HG02642 (cell line): ENCODE results near the gene CGB1.

Experiments
- ATAC-seq: cut with Tn5 transposase; IDR thresholded peaks from one replicate; pipeline ENCODE4 v1.9.1; 2021; ENCODE audit warnings: mild to moderate bottlenecking; ENCODE audit not compliant: unreplicated experiment, poor library complexity

CGB1 gene

GRCh38 chr19:49004133-49004532 is 32.6 kb downstream of the CGB1 start:
- no peak for ATAC-seq

GRCh38 chr19:48999481-49000325 is 37.0 kb downstream of the CGB1 start:
- no peak for ATAC-seq

DNA sequence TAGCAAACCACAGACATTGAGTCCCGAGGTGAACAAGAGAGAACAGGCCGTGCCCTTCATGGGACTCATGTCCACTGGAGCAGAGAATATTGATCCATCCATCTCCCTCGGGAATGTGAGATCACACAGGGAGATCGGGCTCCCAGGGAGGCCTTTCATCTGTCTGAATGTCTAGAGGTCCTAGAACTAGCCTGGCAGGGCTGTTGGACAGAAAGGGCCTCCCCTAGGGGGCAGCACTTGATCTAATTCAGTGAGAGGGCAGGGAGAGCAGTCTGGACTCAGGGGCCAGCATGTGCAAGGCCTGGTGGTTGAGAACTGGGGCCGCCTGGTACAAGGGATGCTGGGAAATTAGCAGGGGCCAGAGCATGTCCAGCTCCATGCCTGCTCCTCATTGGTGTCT is 38.7 kb downstream of the CGB1 start:
- ATAC-seq, result no peak

- no peak for ATAC-seq
These were observed 42.7 kb downstream of the CGB1 start for GRCh38 chr19:48994035-48994386.

DNA sequence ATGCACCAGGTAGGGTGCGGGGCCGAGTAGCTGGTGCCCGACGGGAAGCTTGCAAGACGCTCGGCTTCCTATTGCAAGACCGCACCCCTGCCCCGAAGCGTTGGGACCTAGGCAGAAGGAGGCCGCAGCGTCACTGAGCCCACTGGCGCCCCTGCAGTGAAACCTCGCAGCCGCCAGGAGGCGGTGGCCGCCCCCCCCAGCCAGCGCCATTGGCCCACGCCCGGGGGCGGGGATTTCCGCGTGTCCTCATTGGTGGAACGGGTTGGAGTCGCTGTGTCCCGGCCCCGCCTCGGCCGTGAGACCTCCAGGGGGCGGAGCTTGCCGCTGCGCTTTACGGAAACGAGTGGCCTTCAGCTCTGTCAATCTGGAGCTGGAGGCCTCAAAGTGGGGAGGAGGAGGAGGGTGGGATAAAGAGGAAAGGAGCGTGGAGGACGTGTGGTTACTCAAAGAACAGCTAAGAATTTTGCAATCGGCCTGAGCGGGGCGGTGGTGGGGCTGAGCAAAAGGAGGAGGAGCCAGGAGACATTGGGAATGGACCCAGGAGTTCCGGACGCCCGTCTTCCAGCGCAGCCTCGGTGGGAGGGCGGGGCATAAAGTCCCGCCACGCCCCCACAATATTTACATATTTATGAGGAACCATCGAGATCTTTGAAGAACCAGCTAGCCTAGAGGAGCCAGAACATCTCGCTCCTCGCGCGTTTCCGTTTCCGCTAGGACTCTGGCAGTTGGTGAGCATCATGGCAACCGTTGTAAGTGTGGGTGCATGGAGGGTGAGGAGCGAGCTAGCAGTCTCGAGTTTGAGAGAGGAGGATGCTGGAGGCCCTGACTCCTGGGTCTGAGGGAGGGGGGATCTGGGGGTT is 43.3 kb downstream of the CGB1 start, which contains the start of the genes GYS1 and RUVBL2:
GYS1 (minus strand) TSS at position 135 of the 860 bp plus-strand sequence. CDS start 197 bp downstream, outside the sequence.
RUVBL2 (plus strand) TSS at position 713 of the 860 bp plus-strand sequence; CDS start at position 738, 25 bp downstream.
- ATAC-seq, result peak; percentile 88

- no peak for ATAC-seq
These were observed 44.0 kb downstream of the CGB1 start for GRCh38 chr19:48992581-48993174.

DNA sequence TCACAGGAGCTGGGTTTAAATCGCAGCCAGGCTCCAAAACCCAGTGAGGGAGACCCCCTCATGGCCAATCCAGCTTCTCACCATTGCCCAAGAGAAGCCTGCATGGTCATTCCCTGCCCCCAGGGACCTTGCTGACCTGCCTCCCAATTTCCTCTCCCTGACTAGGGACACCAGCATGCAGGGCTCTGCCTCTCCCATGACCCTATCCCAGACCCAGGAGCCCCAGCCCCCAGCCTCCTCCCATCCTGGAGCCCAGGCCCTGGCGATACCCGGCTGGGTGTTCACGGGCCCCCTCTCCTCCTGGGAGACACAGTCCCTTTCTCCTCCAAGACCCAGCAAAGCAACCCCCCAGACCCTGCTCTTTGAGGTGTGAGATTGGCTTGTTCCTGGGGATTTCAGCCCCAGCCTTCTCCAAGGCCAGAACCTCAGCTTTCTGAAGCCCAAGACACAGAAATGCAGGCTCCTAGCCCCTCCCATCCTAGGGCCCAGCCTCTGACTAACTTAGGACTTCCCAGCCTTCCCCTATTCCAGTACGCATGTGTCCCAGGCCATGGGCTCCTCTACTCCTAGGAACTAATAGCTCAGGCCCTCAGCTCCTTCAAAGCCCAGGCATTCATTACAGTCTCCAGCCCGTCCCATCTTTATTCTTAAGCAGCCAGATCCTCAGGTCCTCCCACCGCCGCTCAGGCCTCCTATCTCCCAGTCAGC is 44.7 kb downstream of the CGB1 start:
- ATAC-seq, result no peak

GRCh38 chr19:48991011-48991609 is 45.6 kb downstream of the CGB1 start:
- ATAC-seq, result no peak

DNA sequence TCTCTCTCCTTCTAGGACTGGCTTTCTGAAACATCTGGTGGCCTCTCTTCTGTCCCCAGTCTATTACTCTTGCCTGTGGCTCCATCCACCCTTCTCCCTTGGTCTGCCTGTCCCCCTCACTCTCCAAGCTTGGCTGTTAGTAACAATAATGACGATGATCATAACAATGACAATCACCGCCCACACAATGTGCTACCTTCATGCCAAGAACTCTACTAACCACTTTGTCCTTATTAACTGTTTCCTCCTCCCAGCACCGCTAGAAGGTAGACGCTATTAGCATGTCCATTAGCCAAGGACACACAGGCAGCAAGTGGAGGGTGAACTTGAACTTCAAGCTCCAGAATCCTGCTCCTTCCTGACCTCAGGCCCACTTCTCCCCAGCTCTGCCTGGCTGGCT is 46.3 kb downstream of the CGB1 start:
- ATAC-seq, result no peak

DNA sequence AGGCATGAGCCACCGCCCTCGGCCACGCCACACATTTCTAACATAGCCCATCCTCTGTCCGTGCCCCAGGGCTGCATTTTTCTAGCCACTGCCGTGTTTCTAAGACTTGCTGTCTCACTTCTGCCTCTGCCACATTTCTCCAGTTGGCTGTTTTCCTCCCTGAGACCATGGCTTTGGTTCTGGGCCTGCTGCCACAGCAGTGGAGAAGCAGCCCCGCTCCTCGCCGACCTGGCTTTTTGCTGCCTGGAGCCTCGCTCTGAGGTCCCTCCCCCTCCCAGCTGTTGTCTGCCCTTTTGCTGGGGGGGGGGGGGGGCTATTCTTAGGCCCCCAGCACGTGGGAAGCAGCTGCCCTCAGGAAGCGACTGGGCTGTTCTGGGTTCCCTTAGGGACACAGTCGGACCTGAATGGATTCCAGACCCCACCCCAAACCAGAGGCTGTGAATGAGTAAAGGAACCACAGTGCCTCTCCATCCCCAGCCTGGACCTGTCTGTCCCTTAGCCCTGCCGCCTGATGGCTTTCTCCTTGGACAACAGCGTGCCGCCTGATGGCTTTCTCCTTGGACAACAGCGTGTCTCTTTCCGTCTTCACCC is 46.9 kb downstream of the CGB1 start:
- ATAC-seq, result no peak

GRCh38 chr19:48988860-48989259 is 47.8 kb downstream of the CGB1 start:
- no peak for ATAC-seq

GRCh38 chr19:48988286-48988685 is 48.4 kb downstream of the CGB1 start:
- ATAC-seq, result no peak

DNA sequence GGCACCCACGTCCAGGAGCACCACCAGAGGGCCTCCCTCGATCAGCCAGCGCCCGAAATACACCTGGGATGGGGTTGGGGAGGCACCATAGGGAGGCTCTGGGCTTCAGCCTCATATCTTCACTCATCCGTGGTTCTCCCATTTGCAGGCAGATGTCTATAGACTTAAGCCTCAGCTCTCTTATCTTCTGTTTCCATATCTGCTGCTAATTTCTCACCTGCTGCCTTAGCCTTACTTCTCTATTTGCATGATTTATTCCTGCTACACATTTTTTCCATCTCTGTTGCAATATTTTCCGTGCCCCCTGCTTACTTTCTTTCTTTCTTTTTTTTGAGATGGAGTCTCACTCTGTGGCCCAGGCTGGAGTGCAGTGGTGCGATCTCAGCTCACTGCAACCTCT is 49.4 kb downstream of the CGB1 start:
- ATAC-seq, result no peak

GRCh38 chr19:48986211-48986610 is 50.5 kb downstream of the CGB1 start:
- ATAC-seq, result no peak

- ATAC-seq, result no peak
These were observed 51.0 kb downstream of the CGB1 start for GRCh38 chr19:48985711-48986110.
